ENCODE results near the gene THRA. TPM values are rescaled to one million over a fixed set of nuclear protein-coding genes. Genes with fewer than 3 reads are reported as not detected.

Gene THRA
- total RNA-seq, 1 donor from 2014 or later: 4.6 TPM

DNA sequence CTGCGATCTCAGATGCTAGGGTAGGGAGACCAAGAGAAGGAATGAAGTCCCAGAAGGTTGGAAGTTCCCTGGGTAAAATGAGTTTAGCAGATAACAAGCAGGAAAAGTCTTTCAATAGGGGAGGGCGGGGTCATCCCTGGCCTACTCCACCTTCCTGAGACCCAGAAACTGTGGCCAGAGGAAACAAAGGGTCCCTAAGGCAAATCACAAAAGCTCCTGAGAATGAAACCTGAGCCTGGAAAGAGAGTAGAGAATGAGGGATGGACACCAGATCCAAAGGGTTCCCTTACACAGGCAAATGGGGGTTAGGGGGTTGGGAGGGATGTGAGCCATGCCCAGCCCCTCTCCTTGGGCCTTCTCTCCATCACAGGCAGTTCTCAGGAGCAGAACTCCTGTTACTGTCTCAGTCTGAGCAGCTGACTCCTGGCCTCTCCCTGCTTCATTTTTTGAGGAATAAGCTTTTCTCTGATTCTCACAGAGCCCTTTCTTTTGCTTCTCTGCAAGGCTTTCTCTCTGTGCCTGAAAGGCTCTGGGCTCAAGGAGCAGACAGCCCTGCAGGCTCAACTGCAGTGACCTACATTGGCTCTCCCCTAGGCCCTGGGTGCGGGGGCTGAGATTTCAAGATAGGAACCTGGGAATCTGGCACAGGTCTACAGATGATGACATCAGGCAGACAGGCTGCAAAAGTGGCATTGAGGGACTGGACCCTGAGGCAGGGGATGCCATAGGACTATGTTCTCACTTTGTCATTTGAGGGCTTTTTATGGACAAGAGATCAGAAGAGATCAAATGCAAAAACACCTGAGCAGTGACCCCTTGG is 47.5 kb downstream of the THRA start:
- intact Hi-C loops (cut with micrococcal nuclease): loop anchor here (2.0 to 5.0 kb wide), 3 partner anchors 33 to 177 kb away; partner anchors contain the start of genes CDC6 and THRA

DNA sequence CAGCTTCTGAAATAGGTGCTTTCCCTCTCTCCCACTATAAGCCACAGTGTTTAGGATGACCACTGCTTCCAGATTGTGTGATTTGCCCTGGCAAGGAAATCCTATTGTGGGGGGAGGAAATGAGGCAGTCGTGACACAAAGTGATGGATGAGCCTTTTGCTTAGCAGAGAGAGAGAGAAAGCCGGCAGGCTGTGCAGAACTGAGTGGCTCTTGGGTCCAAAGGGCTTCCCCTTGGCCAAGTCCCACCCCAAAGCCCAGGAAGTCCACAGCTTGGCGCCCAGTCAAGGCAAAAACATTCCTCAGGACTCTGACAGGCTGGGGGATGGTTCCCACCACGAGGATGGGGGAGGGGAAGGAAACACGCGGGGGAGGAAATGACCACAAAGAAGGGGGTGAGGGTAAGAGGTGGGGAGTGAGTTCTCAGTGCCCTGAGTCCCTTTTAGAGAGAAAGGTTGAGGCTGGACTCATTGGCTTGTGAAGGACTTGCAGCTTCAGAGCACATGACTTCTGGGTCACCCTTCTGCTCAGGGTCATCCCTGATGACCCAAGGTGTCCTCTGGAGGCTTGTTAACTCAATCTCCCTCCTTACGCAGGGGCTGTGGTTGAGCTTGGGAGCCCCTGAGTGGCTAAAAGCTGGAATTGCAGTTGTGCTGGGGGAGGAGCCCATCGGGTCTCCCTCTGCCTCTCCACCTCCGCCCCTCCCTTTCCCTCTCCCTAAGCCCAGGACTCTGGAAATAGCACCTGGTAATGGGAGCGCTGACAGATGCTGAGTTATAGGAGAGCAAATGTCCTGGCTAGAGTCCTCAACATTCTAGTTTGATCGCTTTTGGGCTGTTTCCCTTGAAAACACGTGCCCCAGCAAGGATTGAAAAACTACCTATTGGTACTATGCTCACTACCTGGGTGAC is 48.7 kb downstream of the THRA start:
- intact Hi-C loops (cut with micrococcal nuclease): loop anchor here (1.0 to 5.0 kb wide), 5 partner anchors 11 to 176 kb away; partner anchors contain the start of genes CDC6, NR1D1 and THRA

DNA sequence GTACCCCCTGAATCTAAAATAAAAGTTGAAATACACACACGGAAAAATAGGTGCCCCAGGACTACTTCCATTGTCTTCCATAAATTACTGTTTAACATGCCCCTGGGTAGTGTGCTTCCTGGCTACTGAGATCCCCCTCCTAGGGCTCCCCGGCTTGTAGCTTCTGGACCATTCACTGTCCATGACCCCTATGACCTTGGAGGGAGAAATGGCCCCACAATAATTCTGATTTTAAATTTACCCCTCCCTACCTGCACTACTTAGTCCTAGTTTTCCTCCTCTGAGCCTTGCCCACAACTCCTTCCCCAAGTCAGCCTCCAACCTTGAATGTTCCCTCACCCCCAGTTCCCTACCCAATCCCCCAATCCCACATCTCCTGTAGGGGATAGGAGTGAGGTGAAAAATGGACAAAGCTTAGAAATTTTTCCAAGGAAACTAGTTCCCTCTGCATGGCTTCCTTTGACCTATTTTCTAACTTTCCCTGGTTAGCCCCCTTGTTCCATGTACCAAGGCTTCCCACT is 49.5 kb downstream of the THRA start:
- intact Hi-C loops (cut with micrococcal nuclease): loop anchor here (2.0 to 5.0 kb wide), 3 partner anchors 35 to 175 kb away; partner anchors contain the start of gene CDC6

DNA sequence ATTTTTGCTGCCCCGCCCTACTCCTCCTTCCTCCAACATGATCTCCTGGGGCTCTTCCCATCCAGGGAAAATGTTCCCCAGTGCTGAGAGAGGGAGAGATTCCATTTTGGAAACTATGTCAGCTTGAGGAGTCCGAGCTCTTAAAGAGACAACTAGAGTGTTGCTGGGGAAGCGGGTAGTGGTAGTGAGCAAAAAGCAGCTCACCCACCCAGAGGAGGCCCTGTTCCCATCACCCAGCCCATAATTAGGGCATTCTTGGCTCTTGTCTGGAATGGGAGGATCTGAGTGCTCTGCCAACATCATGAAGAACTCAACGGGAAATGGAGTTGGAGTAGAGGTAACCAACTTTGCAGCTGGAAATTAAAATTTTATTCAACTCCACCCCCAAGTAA is 49.9 kb downstream of the THRA start:
- intact Hi-C loops (cut with micrococcal nuclease): loop anchor here (1.0 to 5.0 kb wide), 8 partner anchors 9 to 175 kb away; partner anchors contain the start of genes CASC3, CDC6 and MSL1

DNA sequence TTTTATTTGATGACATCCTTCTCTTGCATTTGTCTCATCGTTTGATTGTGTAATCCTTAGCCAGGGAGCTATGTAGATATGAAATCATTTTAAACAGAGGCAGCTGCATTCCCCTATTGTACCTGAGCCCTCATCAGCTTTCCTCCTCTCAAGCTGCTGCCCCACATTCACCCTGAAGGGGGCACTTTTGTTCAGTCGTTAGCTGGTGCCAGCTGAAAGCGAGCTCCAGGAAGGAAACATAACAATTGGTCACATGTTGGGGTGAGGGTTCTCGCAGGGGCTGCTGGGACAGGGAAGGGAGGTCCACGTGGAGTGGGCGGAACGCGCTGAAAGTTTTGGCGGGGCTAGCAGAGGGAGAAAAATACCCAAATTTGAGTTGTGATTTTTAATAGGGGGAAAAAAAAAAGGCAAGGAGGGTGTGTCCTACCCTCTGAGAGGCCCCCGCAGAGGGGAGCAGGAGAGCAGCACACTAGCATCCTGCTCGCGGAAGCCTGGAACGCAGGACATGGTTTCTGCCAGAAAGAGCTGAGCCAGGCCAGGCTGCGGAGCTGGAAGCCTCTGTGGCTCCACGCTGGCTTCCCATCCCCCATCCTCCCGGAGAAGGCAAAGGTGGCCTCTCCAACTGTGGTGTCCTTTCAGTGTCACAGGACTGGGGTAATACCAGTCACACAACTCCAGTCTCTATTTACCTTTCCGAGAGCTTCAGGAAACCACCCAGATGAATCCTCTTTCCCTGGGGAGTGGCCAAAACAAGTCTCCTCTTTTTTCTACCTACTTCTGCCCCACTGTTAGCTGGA is 50.5 kb downstream of the THRA start:
- intact Hi-C loops (cut with micrococcal nuclease): loop anchor here (1.0 to 5.0 kb wide), 8 partner anchors 8 to 174 kb away; partner anchors contain the start of genes CASC3, CDC6 and MSL1

DNA sequence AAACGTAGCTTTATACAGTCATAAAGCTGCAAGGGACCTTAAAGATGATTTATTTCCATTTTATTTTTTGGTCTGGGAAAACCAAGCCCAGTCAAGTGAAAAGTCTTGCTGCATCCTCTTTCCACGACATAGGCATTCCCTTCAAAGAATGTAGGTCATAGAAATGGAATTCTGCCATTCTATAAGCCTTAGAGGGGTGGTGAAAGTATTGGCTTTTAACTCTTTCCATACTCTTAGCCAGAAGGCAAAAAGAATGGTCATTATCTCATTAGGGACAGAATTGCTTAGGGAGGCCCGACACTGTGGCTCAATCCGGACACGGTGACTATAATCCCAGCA is 51.1 kb downstream of the THRA start:
- intact Hi-C loops (cut with micrococcal nuclease): loop anchor here (1.0 to 5.0 kb wide), 8 partner anchors 7 to 173 kb away; partner anchors contain the start of genes CASC3, CDC6 and MSL1

DNA sequence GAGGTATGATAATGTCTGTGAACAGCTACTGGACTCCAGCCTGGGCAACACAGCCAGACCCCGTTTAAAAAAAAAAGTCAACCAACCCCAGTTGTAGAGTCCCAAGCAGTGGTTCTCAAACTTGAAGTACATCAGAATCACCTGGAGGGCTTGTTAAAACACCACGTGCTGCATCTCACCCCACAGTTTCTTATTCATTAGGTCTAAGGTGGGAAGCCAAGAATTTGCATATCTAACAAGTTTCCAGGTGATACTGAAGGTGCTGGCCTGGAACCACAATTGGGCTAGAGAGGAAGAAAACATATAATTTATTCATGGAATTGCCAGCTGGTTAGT is 52.3 kb downstream of the THRA start:
- intact Hi-C loops (cut with micrococcal nuclease): no loop called here

DNA sequence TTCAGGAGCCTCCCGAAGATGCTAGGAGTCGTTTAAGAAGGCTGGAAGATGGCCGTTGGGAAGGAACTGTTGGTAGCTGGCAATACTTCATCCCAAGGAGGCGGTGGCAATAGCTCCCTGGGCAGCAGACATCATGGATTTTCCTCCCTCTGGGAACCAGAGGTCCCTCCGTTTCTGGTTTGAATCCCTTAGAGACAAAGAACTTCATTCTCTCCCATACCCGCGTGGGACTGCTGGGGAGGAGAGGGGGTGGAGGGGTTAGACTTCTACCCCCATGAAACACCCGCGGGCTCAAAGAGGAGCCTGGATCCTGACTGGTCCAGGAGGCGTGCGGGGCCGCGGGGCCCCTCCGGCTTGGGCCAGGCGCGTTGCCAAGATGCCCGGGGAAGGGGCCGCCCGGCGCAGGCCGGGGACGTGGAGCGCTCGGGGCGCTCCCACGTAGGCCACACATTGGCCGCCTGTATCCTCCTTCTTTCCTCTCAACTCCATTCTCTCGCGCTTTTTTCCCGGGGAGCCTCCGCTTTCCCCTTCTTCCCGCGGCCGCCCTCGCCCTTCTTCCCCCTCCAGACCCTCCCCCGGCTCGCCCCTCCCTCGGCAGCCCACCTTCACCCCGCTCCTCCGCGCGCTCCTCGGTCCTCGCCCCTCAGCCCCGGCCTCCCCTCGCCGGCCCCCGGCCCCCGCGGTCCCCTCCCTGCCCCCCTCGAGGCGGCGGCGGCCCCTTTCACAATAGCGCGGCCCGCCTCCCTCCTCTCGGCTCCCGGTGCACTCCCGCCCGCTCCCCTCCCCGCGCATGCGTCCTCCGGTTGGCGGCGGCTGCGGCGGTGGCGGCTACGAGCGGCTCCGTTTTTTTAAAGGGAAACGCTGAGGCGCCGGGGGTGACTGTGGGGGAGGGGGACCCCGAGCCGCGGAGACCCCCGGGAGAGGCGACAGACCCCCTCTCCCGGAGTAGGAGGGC is 58.7 kb downstream of the THRA start, which contains the start of gene MSL1:
MSL1 (plus strand) TSS at position 791 of the 955 bp plus-strand sequence. CDS start 642 bp downstream, outside the sequence.
- intact Hi-C loops (cut with micrococcal nuclease): loop anchor here (1.0 kb wide), 1 partner anchor 8 kb away; no protein-coding TSS in a partner anchor

DNA sequence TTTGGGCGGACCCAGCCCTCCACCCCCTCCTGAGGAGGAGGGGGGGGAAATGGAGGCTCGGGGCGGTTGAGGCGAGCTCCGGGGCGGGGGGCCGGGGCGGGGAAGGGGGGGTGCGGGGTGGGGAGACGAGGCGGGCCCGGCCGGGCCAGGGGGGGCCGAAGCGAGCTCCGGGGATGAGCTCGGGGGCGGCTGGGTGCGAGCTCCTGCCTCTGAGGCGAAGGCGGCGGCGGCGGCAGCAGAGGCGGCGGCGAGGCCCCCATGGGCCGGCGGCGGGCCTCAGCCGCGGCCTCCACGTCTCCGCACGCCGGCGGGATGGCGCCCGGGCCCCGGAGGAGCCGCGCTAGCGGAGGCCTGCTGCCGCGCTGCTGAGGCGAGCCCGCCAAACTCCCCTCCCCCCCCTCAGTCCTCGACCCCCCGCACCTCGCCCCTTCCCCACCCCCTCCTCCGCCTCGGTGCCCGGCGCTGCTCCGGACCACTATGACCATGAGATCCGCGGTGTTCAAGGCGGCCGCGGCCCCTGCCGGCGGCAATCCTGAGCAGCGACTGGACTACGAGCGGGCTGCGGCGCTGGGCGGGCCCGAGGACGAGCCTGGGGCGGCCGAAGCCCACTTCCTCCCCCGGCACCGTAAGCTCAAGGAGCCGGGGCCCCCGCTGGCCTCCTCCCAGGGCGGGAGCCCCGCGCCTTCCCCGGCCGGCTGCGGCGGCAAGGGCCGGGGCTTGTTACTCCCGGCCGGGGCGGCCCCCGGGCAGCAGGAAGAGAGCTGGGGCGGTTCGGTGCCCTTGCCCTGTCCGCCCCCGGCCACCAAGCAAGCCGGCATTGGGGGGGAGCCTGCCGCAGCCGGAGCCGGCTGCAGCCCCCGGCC is 59.6 kb downstream of the THRA start:
- intact Hi-C loops (cut with micrococcal nuclease): no loop called here

DNA sequence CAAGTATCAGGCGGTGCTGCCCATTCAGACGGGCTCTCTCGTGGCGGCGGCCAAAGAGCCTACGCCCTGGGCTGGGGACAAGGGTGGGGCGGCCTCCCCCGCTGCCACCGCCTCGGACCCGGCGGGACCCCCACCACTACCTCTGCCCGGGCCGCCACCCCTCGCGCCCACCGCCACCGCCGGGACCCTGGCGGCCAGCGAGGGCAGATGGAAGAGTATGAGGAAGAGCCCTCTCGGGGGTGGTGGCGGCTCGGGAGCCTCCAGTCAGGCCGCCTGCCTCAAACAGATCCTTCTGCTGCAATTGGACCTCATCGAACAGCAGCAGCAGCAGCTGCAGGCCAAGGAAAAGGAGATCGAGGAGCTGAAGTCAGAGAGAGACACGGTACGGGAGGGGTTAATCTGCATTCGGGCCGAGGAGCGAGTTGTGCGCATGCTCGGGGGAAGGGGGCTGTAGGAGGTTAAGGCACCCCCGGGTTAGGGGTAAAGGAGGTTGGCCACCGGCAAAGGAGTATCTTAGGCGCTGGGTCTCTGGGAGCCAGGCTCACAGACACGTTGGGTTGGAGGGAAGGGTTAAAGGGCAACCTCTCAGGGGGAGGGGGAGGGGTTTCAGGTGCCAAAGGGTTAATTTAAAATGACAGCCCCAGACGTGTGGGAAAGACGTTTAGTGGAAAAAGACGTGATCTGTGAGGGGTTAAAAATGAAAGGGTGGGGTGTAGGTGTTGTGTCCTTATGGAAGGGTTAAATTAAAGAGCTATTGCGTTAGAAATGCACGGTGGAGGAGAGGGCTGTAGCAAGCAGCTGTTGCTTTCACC is 60.4 kb downstream of the THRA start:
- intact Hi-C loops (cut with micrococcal nuclease): loop anchor here (1.0 kb wide), 2 partner anchors 17 to 27 kb away; partner anchors contain the start of gene CASC3

DNA sequence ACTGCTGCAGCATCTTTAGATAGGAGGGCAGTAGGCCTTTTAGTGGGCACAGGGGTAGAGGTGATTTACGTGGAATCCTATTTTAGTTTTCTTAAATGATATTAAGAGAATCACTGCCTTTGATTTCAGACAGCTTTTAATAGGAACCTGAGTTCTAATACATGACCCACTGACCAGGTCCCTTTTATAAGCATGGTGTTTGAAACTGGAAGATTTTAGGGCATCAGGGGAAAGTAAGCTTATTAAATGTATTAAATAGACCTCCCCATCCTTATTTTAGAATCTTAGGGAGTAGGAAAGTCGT is 61.0 kb downstream of the THRA start:
- intact Hi-C loops (cut with micrococcal nuclease): loop anchor here (1.0 kb wide), 2 partner anchors 17 to 27 kb away; partner anchors contain the start of gene CASC3

DNA sequence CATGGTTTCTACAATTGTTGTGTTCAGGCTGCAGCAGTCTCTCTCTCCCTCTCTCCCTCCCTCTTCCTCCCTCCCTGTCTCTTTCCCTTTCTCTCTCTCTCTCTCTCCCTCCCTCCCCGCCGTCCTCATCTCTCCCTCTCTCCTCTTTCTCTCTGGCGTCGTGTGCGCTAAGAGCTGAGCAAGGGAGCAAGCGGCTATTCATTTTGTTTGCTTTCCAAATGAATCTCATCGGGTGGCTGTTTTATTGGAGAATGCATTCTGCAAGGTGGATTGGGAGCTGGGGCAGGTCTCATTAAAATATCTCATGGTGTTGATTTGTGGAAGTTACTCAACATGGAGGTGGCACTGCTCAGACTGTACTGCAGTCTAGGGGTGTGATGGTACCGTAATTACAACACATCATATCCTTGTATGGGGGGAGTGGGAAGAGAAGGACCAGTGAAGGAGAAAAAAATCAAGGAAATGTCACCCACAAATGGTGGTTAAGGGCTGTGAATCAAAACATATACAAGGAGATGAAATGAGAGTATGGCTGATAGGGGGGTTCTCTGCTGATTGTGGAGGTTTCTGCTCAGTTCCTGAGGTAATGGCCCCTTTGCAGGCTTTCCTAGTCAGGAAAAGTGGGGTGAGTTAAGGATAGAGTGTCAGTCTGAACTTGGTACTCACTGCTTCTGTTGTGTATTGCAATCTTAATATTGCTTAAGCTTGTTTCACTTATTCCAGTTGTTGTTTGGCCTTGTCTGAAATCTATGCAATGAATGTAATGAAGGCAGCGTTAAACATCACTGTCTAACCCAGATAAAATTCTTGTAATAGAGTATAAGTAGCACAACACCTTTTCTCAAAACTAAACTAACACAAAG is 61.7 kb downstream of the THRA start:
- intact Hi-C loops (cut with micrococcal nuclease): no loop called here

DNA sequence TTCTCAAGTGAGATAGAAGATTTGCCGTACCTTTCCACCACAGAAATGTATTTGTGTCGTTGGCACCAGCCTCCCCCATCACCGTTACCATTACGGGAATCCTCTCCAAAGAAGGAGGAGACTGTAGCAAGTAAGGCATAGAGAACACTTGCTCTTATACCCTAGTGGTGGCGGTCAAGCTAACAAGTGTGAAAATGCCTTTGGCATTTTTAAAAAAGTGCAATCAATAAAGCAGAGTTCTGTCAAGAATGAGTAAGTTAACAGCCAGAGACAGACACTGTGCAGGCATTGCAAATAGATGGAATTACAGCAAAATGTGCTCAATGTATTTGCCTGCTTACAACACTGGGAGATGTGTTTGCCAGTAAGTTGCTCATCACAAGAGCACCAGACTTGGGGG is 66.7 kb downstream of the THRA start:
- intact Hi-C loops (cut with micrococcal nuclease): no loop called here

DNA sequence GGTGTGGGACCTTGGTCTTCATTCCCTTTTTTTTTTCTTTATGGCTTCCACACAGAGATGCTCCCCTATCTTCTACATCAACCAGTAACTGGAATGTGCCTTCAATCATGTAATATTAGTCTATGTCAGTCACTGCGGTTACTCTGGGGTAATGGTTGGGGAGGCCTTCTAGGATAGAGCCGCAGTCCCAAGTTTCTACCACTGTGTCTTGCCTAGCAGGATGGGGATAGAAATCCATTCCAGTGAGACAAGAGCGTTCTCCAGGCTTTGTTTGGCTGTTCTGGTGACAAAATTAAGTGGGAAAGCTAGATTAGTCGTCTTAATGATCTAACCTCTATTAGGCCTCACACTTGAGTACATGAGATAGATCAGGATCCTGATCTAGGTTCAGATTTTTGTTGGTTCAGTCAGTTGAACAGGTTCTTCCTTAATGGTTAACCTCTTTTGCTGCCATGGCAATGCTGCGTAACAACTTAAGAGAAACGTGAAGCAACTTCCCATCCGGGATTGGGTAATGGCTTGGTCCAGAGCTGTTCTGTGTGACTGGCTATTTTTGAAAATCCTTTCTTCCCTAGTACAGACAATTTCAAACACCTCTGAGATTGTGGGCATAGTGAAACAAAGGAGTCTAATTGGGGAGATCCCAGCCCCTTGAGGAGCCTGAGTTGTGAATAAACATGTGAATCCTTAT is 67.7 kb downstream of the THRA start:
- intact Hi-C loops (cut with micrococcal nuclease): no loop called here

DNA sequence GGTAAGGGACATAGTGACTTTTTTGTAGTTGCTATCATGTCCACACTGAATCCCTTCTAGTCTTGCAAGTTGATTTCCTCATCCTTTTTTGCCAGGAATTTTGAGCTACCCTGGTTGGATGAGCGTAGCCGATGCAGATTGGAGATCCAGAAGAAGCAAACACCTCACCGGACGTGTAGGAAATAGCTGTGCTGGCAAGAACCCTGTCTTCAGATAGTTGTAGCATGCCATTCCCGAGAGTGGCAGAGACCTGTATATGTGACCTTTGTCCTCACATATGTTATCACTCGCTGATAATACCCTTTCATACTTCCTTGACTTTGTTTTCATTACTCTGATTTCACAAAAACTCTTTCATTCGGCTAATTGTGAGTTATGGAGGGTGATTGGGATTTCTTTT is 71.4 kb downstream of the THRA start:
- intact Hi-C loops (cut with micrococcal nuclease): no loop called here

DNA sequence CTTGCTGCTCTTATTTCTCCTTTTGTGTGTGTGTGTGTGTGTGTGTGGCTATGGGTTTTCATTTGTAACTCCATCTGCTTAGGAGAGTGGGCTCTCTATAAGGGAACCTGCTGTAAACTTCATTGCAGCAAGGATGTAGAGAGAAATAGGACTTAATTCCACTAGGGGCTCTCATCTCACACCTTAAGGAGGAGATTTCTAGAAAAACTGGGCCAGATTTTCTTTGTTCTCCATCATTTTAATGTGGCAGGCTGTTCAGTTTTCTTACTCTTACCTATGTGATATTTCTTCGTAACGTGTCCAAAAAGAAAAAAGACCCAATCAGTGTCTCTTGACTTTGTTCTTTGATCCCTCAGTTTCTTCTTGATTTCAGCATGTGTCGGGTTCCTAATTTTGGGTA is 73.1 kb downstream of the THRA start:
- intact Hi-C loops (cut with micrococcal nuclease): no loop called here

All from T-helper 2 cell treated with Interferon-gamma antibody and Interleukin-4, amounts not matched to agents 100 ng/mL and 5 ng/mL, for 36 hours (primary cell).